Type B pancreatic cell (in vitro differentiated cells): ENCODE data around the gene SUCLG2. TPM values are rescaled to one million over a fixed set of nuclear protein-coding genes. Genes with fewer than 3 reads are reported as not detected.

ENCODE experiments used
- DNase-seq: peaks from one replicate; pipeline ENCODE4 v3.0.0; 2021; ENCODE audit warnings: mixed read lengths; ENCODE audit not compliant: unreplicated experiment; ENCODE audit errors: extremely low spot score
- H3K27ac Mint-ChIP-seq: 2 replicates; pipeline ENCODE4 v1.8.0; 2021; ENCODE audit warnings: mild to moderate bottlenecking, mixed read lengths
- H3K27me3 Mint-ChIP-seq: 2 replicates; pipeline ENCODE4 v1.8.0; 2021; ENCODE audit warnings: mixed read lengths
- H3K36me3 Mint-ChIP-seq: 2 replicates; pipeline ENCODE4 v1.8.0; 2021; ENCODE audit warnings: mixed read lengths
- H3K4me1 Mint-ChIP-seq: one replicate; pipeline ENCODE4 v1.8.0; 2021; ENCODE audit warnings: mixed read lengths; ENCODE audit not compliant: unreplicated experiment
- H3K4me3 Mint-ChIP-seq: 2 replicates; pipeline ENCODE4 v1.8.0; 2021; ENCODE audit warnings: mild to moderate bottlenecking, mixed read lengths
- H3K9me3 Mint-ChIP-seq: 2 replicates; pipeline ENCODE4 v1.8.0; 2021; ENCODE audit warnings: mixed read lengths
- total RNA-seq: library from RNA; stranded (reverse); gene quantifications from 2 replicates; pipeline ENCODE4 v1.2.1, GENCODE V29; 2021; ENCODE audit warnings: low replicate concordance
- TF ChIP-seq, protein P1 (sequence below): fragments of 200-600 bp; sonication (generic); conservative IDR thresholded peaks from 2 replicates; pipeline ENCODE4 v1.5.0; 2021; ENCODE audit warnings: antibody characterized with exemption, mild to moderate bottlenecking

SUCLG2 gene
- total RNA-seq, 1 donor from 2014 or later = 42.8 TPM

DNA sequence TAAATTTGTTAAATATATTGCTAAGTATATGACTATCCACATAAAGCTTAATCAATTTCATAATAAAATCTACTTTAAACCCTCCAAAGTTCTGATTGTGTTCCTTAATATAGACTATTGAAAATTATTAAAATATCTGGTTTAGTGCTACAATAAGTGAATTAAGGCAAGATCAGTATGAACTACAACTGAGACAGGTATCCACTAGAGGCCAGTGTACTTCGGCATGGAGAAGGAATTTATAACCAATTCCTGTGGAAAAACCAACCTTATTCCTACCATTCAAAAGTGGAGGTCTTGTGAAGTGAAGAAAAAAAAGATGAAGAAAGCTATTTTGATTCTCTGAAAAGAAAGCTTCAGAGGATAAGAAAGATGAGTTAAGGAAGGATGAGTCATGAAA lies 237.7 kb downstream of the SUCLG2 start:
- Mint-ChIP-seq H3K4me3 (no peak overlapping the region), H3K27me3 (no peaks in the 10 kb centered on the region)

DNA sequence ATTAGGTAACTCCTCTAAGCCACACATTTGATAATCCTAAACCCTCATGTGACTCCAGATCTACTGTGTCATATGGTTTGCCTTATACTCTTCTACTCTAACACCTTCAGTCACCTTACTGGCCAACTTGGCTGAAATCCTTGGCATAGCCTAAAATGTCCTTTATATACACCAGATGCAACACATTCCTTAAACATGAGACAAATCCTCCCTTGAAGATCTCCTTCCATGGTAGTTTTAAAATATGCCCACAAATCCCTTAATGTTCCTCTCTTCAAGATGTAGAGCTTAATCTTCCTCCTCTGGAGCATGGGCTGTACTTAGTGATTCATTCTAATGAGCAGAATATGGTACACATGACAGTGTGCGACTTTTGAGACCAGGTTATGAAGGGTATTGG lies 238.9 kb downstream of the SUCLG2 start:
- Mint-ChIP-seq H3K9me3 (peaks cover 9% of the 10 kb centered on the region), H3K27ac (no peak overlapping the region), H3K27me3 (no peaks in the 10 kb centered on the region), H3K4me1 (no peaks in the 10 kb centered on the region), H3K36me3 (peaks cover 14% of the 10 kb centered on the region), H3K4me3 (no peak overlapping the region)
- TF ChIP-seq, protein P1, sequence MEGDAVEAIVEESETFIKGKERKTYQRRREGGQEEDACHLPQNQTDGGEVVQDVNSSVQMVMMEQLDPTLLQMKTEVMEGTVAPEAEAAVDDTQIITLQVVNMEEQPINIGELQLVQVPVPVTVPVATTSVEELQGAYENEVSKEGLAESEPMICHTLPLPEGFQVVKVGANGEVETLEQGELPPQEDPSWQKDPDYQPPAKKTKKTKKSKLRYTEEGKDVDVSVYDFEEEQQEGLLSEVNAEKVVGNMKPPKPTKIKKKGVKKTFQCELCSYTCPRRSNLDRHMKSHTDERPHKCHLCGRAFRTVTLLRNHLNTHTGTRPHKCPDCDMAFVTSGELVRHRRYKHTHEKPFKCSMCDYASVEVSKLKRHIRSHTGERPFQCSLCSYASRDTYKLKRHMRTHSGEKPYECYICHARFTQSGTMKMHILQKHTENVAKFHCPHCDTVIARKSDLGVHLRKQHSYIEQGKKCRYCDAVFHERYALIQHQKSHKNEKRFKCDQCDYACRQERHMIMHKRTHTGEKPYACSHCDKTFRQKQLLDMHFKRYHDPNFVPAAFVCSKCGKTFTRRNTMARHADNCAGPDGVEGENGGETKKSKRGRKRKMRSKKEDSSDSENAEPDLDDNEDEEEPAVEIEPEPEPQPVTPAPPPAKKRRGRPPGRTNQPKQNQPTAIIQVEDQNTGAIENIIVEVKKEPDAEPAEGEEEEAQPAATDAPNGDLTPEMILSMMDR = no peak
- no peak for DNase-seq

More for the DNA sequence above, 237.7 kb downstream of the SUCLG2 start:
- Mint-ChIP-seq H3K9me3 (peaks cover 9% of the 10 kb centered on the region), H3K27ac (no peak overlapping the region), H3K4me1 (no peaks in the 10 kb centered on the region), H3K36me3 (peaks cover 14% of the 10 kb centered on the region)
- DNase-seq = no peak
- TF ChIP-seq, protein P1 = no peak

DNA sequence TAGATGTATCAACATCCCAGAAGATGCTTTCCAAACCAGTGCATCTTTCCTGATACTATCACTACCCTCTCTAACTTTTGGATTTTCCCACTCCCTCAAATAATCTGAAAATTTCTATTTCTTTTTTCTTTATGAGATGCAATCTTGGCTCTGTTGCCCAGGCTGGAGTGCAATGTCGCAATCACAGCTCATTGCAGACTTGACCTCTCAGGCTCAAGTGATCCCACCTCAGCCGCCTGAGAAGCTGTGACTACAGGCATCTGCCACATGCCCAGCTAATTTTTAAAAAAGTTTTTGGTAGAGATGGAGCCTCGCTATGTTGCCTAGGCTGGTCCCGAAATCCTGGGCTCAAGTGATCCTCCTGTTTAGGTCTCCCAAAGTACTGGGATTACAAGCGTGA lies 239.7 kb downstream of the SUCLG2 start:
- TF ChIP-seq, protein P1 = no peak
- DNase-seq = no peak
- Mint-ChIP-seq H3K27me3 (no peaks in the 10 kb centered on the region), H3K9me3 (peaks cover 9% of the 10 kb centered on the region), H3K36me3 (peaks cover 14% of the 10 kb centered on the region), H3K4me3 (no peak overlapping the region), H3K4me1 (no peaks in the 10 kb centered on the region), H3K27ac (no peak overlapping the region)

DNA sequence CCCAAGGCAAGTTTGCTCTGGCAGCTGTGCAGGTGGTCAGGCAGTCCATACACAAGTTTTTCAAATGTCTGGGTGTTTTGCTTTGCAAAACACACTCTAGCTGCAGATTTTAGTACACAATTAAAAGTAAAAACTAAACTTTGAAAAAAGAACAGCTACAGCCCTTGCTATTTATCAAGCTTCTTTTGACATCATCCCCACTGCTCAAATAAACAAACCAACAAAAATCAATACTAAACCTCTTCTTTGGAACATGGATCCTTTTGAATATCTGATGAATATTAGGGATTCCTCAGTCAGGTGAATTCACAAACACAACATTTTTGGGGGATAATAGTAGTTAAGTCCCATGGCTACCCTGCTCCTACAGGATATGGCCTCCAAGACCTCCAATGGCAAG lies 249.2 kb downstream of the SUCLG2 start:
- no peak for DNase-seq
- no peaks in the 10 kb centered on the region for H3K9me3 Mint-ChIP-seq
- H3K4me1 Mint-ChIP-seq = peaks cover 15% of the 10 kb centered on the region
- H3K36me3 Mint-ChIP-seq = peaks cover 15% of the 10 kb centered on the region
- TF ChIP-seq, protein P1 = no peak
- no peak overlapping the region for H3K4me3 Mint-ChIP-seq
- no peaks in the 10 kb centered on the region for H3K27me3 Mint-ChIP-seq
- H3K27ac Mint-ChIP-seq = no peak overlapping the region

DNA sequence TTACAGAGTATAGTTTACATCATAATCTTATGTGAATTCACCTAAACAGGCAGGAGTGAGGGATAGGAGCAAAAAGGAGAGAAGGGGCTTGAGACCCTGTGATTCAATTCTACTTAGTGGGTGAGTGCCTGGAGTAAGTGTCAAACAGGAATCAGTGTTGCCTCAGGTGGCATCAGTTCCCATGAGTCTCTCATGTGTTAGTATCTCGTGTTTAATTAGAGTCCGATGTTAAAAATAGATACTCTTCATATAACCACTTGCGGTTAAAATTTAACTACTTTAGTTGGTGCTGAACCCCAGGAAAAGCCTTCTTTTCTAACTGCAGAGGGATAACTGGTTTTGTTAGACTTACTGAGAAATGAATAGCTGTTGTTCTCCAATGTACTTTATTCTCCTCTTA lies 251.5 kb downstream of the SUCLG2 start:
- peaks cover 5% of the 10 kb centered on the region for H3K4me1 Mint-ChIP-seq
- peaks cover 13% of the 10 kb centered on the region for H3K36me3 Mint-ChIP-seq
- no peaks in the 10 kb centered on the region for H3K9me3 Mint-ChIP-seq
- DNase-seq = no peak
- TF ChIP-seq, protein P1 = no peak
- H3K27me3 Mint-ChIP-seq = no peaks in the 10 kb centered on the region
- no peak overlapping the region for H3K4me3 Mint-ChIP-seq
- no peak overlapping the region for H3K27ac Mint-ChIP-seq

DNA sequence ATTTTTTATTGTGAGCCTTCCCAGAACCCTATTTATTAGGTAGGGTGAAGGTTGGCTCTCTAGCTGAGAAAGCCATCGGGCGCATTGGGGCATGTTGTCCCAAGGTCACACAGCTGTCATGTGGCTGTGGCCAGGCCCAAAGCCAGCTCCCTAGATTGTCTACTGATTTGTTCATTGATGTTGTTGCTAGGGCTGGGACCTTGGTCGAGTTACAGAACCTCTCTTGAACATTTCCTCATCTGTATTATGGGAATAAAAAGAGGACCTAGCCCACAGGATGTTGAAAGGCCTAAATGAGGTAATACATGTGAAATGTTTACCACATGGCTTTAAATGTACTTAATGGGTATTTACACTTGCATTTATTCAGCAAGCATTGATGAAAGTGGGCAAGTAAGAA lies 252.5 kb downstream of the SUCLG2 start:
- Mint-ChIP-seq H3K27me3 (no peaks in the 10 kb centered on the region), H3K9me3 (no peaks in the 10 kb centered on the region), H3K27ac (no peak overlapping the region), H3K4me3 (no peak overlapping the region), H3K36me3 (peaks cover 10% of the 10 kb centered on the region), H3K4me1 (peaks cover 5% of the 10 kb centered on the region)
- no peak for DNase-seq
- TF ChIP-seq, protein P1 = no peak
